PFSK-1 (cell line): Measurements from ENCODE around the gene ATP8A1.

ENCODE experiments used
- FOXP2 ChIP-seq: optimal IDR thresholded peaks from 2 replicates; pipeline ENCODE3; 2011; ENCODE audit warnings: borderline replicate concordance, control low read depth, inconsistent platforms; ENCODE audit not compliant: insufficient read depth; ENCODE audit errors: extremely low read length, extremely low read depth
- POLR2AphosphoS5 ChIP-seq: IDR thresholded peaks from 2 replicates; pipeline ENCODE4 v1.6.1; 2012; ENCODE audit warnings: low read depth, mild to moderate bottlenecking, control low read depth, low read length, moderate library complexity
- REST ChIP-seq, 2 experiments: IDR thresholded peaks; 2 replicates each; pipeline versions ENCODE4 v1.6.1 to v1.8.0; 2011 to 2012; ENCODE audit warnings: low read depth in 2 of 2, low read length in 2 of 2, control low read depth in 1 of 2, inconsistent platforms in 1 of 2, mild to moderate bottlenecking in 1 of 2, moderate library complexity in 1 of 2; ENCODE audit not compliant: insufficient read depth in 1 of 2
- SIN3A ChIP-seq: IDR thresholded peaks from 2 replicates; pipeline ENCODE4 v1.6.1; 2012; ENCODE audit warnings: mild to moderate bottlenecking, low read length, moderate library complexity, borderline replicate concordance; ENCODE audit not compliant: insufficient read depth
- TAF1 ChIP-seq: IDR thresholded peaks from 2 replicates; pipeline ENCODE4 v1.6.1; 2012; ENCODE audit warnings: low read length, control low read depth, borderline replicate concordance; ENCODE audit not compliant: insufficient read depth

The ATP8A1 gene

GRCh38 chr4:42658261-42658660 is 1.4 kb upstream of the ATP8A1 start:
- TF ChIP-seq FOXP2 (no peak), TAF1 (no peak), POLR2AphosphoS5 (no peak), SIN3A (no peak), REST (IDR thresholded peaks at IDR 0.05; ENCODE audit: insufficient read depth in 1 of 2, low read depth in 2 of 2, low read length in 2 of 2) (no peak)

GRCh38 chr4:42656679-42656943 is 294 bp downstream of the ATP8A1 start:
- TF ChIP-seq SIN3A (peak; percentile 46; the same call in 1 of the 2 replicates), REST (IDR thresholded peaks at IDR 0.05; ENCODE audit: insufficient read depth in 1 of 2, low read depth in 2 of 2, low read length in 2 of 2) (no peak), TAF1 (no peak)

GRCh38 chr4:42655921-42656678 is 805 bp downstream of the ATP8A1 start:
- no peak for TF ChIP-seq TAF1
- no peak for TF ChIP-seq POLR2AphosphoS5
- TF ChIP-seq REST (IDR thresholded peaks at IDR 0.05; ENCODE audit: insufficient read depth in 1 of 2, low read depth in 2 of 2, low read length in 2 of 2) = no peak
- no peak for TF ChIP-seq SIN3A

- no peak for TF ChIP-seq TAF1
- TF ChIP-seq REST (IDR thresholded peaks at IDR 0.05; ENCODE audit: insufficient read depth in 1 of 2, low read depth in 2 of 2, low read length in 2 of 2) = no peak
- no peak for TF ChIP-seq POLR2AphosphoS5
- TF ChIP-seq FOXP2 = no peak
- TF ChIP-seq SIN3A = no peak
Measured at GRCh38 chr4:42655269-42655637, 1.7 kb downstream of the ATP8A1 start.

GRCh38 chr4:42654631-42655268 is 2.2 kb downstream of the ATP8A1 start:
- TF ChIP-seq TAF1 (no peak), FOXP2 (no peak), REST (IDR thresholded peaks at IDR 0.05; ENCODE audit: insufficient read depth in 1 of 2, low read depth in 2 of 2, low read length in 2 of 2) (no peak), SIN3A (no peak), POLR2AphosphoS5 (no peak)
